C4-2B (cell line): Measurements from ENCODE around the gene CCDC6.

ENCODE experiments used
- ZFX ChIP-seq: fragments of 450-650 bp; IDR thresholded peaks from 2 replicates; pipeline ENCODE4 v1.6.1; 2017
- TF ChIP-seq, protein P1 (sequence below): fragments of 450-650 bp; conservative IDR thresholded peaks from 2 replicates; pipeline ENCODE4 v1.5.1; 2017; ENCODE audit warnings: mild to moderate bottlenecking

- TF ChIP-seq, protein P1, sequence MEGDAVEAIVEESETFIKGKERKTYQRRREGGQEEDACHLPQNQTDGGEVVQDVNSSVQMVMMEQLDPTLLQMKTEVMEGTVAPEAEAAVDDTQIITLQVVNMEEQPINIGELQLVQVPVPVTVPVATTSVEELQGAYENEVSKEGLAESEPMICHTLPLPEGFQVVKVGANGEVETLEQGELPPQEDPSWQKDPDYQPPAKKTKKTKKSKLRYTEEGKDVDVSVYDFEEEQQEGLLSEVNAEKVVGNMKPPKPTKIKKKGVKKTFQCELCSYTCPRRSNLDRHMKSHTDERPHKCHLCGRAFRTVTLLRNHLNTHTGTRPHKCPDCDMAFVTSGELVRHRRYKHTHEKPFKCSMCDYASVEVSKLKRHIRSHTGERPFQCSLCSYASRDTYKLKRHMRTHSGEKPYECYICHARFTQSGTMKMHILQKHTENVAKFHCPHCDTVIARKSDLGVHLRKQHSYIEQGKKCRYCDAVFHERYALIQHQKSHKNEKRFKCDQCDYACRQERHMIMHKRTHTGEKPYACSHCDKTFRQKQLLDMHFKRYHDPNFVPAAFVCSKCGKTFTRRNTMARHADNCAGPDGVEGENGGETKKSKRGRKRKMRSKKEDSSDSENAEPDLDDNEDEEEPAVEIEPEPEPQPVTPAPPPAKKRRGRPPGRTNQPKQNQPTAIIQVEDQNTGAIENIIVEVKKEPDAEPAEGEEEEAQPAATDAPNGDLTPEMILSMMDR = no peak
- TF ChIP-seq ZFX = no peak
Measured at GRCh38 chr10:59926086-59926485, 19.7 kb upstream of the CCDC6 start.
